ENCODE results near the gene HOXD4. TPM values are rescaled to one million over a fixed set of nuclear protein-coding genes. Genes with fewer than 3 reads are reported as not detected.

Gene HOXD4
- total RNA-seq, 1 experiment from 2014 or later, result not detected

DNA sequence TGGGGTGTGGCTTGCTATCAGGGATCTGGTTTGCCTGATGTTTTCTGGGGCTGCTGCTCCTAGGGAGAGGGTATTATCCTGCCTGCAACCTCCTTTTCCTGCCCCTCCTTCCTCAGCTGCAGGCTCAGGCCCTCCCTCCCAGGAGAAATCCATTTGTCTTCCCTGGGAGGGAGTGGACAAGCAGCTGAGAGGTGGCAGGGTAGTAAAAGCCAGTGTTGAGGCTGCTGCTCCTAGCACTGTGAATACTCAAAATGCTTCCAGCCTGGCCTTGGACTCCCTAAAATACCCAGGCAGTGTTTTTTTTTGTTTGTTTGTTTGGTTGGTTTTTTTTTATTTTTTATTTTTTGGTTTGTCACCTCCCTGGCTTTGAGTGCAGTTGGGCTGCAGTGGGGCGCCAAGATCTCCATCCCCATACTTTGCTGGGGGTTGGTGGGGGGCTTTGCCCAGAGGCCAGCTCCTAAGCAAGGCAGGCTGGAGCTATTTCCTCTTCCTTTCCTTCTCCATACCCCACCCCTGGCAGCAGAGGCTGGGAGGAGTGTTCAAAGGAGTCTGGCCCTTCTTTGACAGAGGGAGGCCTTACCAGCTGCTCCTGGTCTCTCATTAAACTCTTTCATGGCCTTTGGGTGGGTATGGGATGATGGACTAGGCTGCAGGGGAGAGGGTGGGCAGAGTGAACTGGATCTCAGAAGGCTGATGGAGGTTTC is 19.4 kb downstream of the HOXD4 start:
- DNase-seq (ENCODE audit: low read depth), result no peak

GRCh38 chr2:176171351-176172006 is 20.1 kb downstream of the HOXD4 start:
- no peak for DNase-seq (ENCODE audit: low read depth)

- no peak for DNase-seq (ENCODE audit: low read depth)
Measured at GRCh38 chr2:176172007-176172894, 20.9 kb downstream of the HOXD4 start.

DNA sequence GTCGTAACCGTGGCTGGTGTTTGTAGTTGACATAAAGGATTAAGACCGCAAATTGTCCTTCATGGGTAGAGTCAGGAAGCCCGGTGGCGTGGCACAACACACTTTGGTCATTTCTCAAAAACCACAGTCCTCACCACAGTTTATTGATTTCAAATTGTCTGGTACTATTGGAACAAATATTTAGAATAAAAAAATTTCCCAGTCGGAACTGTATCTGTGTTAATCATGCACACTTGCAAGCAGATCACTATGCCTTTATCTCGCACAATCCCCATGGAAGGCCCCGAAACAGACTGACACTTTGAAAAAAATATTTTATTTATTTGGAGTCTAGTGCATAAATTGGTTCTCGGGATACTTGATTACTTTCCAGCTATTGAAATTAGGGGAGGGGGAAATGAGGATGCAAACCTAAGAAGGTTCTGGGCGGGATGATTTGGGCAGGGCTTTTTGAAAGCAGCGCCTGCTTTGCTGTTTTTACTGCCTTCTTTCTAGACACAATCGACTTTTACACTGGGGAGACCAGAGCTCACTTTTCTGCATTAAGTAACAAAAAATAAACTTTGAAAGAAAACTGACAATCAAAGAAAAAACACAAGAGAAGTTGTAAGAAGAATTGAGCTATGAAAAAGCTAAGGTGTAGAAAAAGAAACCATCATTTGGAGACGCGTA is 21.7 kb downstream of the HOXD4 start:
- DNase-seq (ENCODE audit: low read depth), result no peak

DNA sequence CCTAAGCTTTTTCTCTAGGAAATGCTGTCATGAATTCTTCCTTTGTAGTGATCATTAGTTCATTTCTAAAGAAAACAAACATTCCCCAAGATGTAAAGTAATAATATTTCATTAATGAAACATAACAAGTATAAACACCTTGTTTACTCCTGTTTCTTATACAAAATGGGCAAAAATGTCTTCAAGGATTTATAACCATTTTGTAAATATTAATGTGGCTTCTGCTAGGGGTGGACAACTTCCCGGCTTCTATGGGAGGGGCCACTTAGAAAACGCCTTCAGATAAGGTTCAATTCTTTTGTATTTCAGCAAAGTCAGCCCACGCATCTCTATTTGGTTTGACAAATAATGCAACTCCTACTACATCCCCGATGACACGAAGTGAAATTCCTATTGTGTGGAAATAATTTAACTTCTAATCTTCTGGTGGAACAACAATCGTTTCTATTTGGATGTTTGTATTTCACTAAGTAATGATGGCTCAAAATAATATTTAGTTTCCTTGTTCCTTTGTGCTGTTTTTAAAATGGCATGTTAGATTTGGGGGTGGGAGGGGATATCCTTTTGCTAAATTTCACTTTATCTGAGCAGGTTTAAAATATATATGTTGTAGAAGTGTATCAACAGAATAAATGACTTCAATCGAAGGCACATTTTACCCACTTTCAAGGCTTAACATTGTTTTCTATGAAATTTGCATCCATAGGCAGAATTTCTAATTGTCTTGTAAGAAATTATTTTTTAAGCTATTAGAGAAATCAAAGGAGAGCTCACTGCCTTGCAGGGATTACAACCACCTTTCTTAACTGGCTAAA is 22.4 kb downstream of the HOXD4 start:
- no peak for DNase-seq (ENCODE audit: low read depth)

- no peak for DNase-seq (ENCODE audit: low read depth)
Measured at GRCh38 chr2:176174382-176174823, 23.1 kb downstream of the HOXD4 start.

- DNase-seq (ENCODE audit: low read depth), result no peak
Measured at GRCh38 chr2:176174824-176175708, 23.7 kb downstream of the HOXD4 start.

DNA sequence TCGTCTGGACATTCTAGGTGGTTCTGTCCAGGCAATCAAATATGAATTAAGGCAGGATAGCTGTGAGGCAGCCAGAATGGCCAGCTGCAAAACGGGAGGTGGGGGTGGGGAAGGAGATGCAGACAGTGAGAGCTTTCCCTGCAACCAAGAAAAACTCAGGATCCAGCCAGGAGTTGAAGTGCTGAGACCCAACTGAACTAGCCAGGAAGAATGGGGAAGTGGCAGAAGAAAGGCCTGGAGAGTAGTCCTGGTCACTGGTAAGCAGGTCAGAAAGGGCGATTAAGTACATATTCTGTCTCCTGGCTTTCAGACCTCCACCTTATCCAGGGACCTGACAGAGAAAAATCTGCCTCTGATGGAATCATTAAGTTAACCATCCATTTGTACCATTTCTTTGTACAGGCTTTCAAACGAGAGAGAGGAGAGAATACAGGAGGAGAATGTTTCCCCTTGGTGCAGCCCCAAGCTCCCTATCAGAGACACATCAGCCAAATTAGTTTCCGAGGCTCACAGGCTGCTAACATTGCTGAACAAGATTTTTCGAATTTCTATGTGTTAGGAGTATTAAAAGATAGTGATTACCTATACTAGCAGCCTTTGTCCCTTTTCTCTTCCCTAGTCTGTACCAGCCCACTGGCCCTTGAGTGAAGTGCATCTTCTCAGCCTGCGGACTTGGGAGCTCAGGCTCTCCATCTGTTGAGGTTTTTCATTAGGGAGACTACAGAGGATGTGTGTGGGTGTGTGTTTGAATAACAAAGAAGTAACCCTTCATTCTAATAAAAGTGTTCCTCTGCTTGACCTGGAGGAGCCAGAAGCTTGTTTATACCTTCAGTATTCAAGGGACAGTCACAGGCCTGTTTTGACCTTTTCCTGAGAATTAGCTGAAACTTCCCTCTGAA is 24.6 kb downstream of the HOXD4 start:
- no peak for DNase-seq (ENCODE audit: low read depth)

- no peak for DNase-seq (ENCODE audit: low read depth)
Measured at GRCh38 chr2:176177580-176178037, 26.3 kb downstream of the HOXD4 start.

DNA sequence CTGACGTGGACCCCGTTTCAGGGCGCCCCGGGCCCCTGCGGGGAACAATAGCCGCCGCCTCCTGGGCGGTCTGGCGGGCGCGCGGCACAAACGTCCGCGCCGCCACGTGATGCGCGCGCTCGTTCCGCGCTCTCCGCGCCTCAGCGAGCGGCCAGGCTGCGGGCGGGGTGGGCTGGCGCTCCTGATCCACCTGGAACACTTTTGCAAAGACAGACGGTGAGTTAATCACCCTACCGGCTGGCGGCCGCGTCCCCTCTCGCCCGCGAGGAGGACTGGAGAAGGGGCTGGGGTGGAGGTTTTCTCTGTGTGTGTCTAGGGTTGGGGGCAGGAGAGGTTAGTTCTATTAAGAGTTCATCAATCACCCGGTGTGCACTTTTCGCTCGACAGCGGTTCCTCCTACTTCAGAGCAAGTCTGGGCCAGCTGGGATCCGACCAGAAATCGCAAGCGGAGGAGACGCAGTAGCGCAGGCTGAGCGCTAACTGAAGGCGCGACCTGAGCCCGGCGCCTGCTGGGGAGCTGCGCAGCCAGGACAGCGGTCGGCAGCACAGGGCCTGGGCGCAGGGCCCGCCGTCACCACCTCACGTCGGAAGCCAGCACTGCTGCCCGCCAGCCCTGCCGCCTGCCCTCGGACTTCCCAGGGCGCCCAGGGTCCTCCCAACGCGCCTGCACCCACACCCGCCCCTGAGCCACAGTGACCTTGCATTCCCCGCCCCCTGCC is 26.8 kb downstream of the HOXD4 start:
- DNase-seq (ENCODE audit: low read depth), result no peak

GRCh38 chr2:176178757-176179295 is 27.5 kb downstream of the HOXD4 start:
- DNase-seq (ENCODE audit: low read depth), result no peak

DNA sequence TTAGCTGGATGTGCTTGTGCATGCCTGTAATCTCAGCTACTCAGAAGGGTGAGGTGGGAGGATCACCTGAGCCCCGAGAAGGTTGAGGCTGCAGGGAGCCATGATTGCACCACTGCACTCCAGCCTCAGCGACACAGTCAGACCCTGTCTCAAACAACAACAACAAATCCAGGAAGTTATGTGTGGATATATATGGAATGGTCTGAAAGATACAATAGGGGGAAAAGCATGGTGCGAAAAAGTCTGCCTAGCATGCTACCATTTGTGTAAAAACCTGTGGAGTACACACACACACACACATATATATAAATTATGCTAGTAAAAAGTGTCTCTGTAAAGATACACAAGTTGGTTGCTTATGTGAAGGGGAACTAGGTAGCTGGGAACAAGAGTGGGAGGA is 30.2 kb downstream of the HOXD4 start:
- DNase-seq (ENCODE audit: low read depth), result no peak

GRCh38 chr2:176182671-176183070 is 31.3 kb downstream of the HOXD4 start:
- peak; percentile 55 for DNase-seq (ENCODE audit: low read depth)

DNA sequence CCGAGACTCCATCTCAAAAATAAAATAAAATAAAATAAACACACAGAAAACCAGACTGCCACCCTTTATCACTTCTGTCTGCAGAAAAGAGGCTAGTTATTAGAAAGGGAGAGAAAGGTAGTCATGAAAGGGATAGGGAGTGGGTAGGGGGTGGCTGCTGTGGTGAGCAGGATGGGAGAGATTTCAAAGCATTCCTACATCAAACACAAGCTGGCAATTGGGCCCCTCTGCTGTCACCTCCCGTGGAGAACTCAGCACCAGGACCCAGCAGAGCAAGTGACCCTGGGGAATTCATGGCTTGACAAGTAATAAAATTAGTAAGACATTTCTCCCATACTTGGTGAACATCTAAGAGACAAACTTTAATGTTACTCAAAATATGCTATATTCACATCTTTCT is 33.4 kb downstream of the HOXD4 start:
- no peak for DNase-seq (ENCODE audit: low read depth)

GRCh38 chr2:176186024-176186423 is 34.7 kb downstream of the HOXD4 start:
- no peak for DNase-seq (ENCODE audit: low read depth)

DNA sequence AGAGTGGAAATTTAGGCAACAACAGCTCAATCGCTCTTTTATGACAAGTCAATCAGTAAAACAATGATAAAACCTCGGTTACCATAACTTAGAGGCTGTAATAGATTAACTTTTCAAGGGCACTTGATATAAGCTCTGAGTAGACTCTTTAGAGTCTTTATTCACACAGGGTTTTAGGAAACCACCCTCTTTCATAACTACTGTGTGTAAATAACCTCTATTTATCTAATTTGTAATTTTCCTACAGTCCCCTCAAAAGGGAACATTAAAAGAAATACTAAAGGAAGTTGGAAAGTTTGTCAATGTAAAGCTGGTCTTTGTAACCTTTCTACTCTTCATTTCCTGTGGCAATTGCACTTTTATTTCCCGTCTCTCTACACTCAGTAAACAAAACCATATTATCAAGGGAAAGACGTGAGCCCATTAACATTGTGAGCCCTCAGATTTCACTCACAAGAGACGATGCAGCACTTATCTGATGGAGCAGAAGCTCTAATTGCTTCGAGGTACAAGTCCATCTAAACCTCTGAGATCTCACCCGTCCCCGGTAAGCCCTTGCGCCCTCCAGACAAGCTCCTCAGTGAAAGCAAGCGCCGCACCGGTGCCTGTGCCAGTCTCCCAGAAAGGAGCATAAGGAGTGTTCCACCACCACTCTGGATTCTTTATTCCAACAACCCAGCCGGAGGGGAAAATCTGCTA is 36.0 kb downstream of the HOXD4 start:
- no peak for DNase-seq (ENCODE audit: low read depth)

Measured in HT1080 (cell line).